IMR-90 (cell line): ENCODE data around the gene CCDC17. TPM values are rescaled to one million over a fixed set of nuclear protein-coding genes. Genes with fewer than 3 reads are reported as not detected.

Source experiments
- ATAC-seq: fragments of 200-7000 bp; cut with Tn5 transposase; 2 replicates; pipeline ENCODE4 v1.9.1; 2020; ENCODE audit warnings: low read depth, mild to moderate bottlenecking, moderate library complexity
- BruUV-seq: library from RNA; stranded (reverse); fragments of 400-500 nt; replicated peaks from 2 replicates; lab custom pipeline; 2021; lab: Mats Ljungman, UMichigan
- CTCF ChIA-PET: fragments of 300-600 bp; formaldehyde crosslinking; extraction: SDS; loops from one replicate; lab custom pipeline; 2021; ENCODE audit warnings: antibody characterized with exemption; lab: Yijun Ruan, JAX
- POLR2A ChIA-PET: fragments of 300-600 bp; sonication (Branson Sonifier 250); formaldehyde crosslinking; loops from one replicate; lab custom pipeline; 2022; ENCODE audit warnings: antibody characterized with exemption; ENCODE audit not compliant: unreplicated experiment; lab: Charles Lee
- DNase-seq: peaks from one replicate; pipeline ENCODE4 v3.0.0; 2013
- H2AFZ ChIP-seq: replicated peaks from 2 replicates; pipeline ENCODE3; 2013; ENCODE audit warnings: low read length, mild to moderate bottlenecking; ENCODE audit not compliant: poor library complexity
- H2AK5ac ChIP-seq: 2 replicates; pipeline ENCODE4 v1.6.1; 2013; ENCODE audit warnings: low read depth, low read length, inconsistent platforms
- H2AK9ac ChIP-seq: replicated peaks from 2 replicates; pipeline ENCODE3; 2013; ENCODE audit warnings: mild to moderate bottlenecking, low read depth, low read length, moderate library complexity; ENCODE audit not compliant: poor library complexity
- H2BK120ac ChIP-seq: 2 replicates; pipeline ENCODE4 v1.6.1; 2013; ENCODE audit warnings: low read depth, low read length, inconsistent platforms
- H2BK15ac ChIP-seq: 3 replicates; pipeline ENCODE4 v1.6.1; 2013; ENCODE audit warnings: low read depth, low read length, inconsistent platforms
- H2BK20ac ChIP-seq: 2 replicates; pipeline ENCODE4 v1.6.1; 2013; ENCODE audit warnings: low read depth, mild to moderate bottlenecking, inconsistent platforms, low read length, moderate library complexity
- H2BK5ac ChIP-seq: 2 replicates; pipeline ENCODE4 v1.6.1; 2013; ENCODE audit warnings: mild to moderate bottlenecking, low read depth, low read length, inconsistent platforms; ENCODE audit not compliant: poor library complexity, severe bottlenecking
- H3K14ac ChIP-seq: replicated peaks from 2 replicates; pipeline ENCODE4 v1.6.1; 2013; ENCODE audit warnings: low read depth, low read length, inconsistent platforms
- H3K18ac ChIP-seq: 2 replicates; pipeline ENCODE4 v1.6.1; 2013; ENCODE audit warnings: low read depth, low read length, control low read depth
- H3K23ac ChIP-seq: 2 replicates; pipeline ENCODE4 v1.6.1; 2013; ENCODE audit warnings: low read depth, low read length, inconsistent platforms
- H3K27ac ChIP-seq: 2 replicates; pipeline ENCODE4 v1.5.1; 2013; ENCODE audit warnings: mild to moderate bottlenecking, control low read depth, low read length; ENCODE audit not compliant: insufficient read depth
- H3K27me3 ChIP-seq: 2 replicates; pipeline ENCODE4 v1.6.1; 2013; ENCODE audit warnings: low read length; ENCODE audit not compliant: control insufficient read depth, insufficient read depth
- H3K36me3 ChIP-seq: 2 replicates; pipeline ENCODE4 v1.6.1; 2013; ENCODE audit warnings: low read length, mixed read lengths; ENCODE audit not compliant: control insufficient read depth, insufficient read depth
- H3K4ac ChIP-seq: 2 replicates; pipeline ENCODE4 v1.6.1; 2013; ENCODE audit warnings: low read depth, low read length, inconsistent platforms
- H3K4me1 ChIP-seq: 2 replicates; pipeline ENCODE4 v1.6.1; 2013; ENCODE audit warnings: low read length, mixed read lengths; ENCODE audit not compliant: control insufficient read depth, insufficient read depth
- H3K4me2 ChIP-seq: 2 replicates; pipeline ENCODE4 v1.6.1; 2013; ENCODE audit warnings: low read depth, mild to moderate bottlenecking, control low read depth, low read length, moderate library complexity
- H3K4me3 ChIP-seq: 2 replicates; pipeline ENCODE4 v1.5.1; 2013; ENCODE audit warnings: low read depth, mild to moderate bottlenecking, control low read depth, low read length, moderate library complexity; ENCODE audit not compliant: insufficient read depth
- H3K56ac ChIP-seq: 2 replicates; pipeline ENCODE4 v1.6.1; 2013; ENCODE audit warnings: low read length, inconsistent platforms; ENCODE audit not compliant: insufficient read depth; ENCODE audit errors: extremely low read depth
- H3K79me1 ChIP-seq, 2 experiments: 2 replicates each; pipeline ENCODE4 v1.6.1; 2013; ENCODE audit warnings: low read length in 2 of 2, inconsistent platforms in 1 of 2, low read depth in 1 of 2
- H3K9ac ChIP-seq: 2 replicates; pipeline ENCODE4 v1.6.1; 2013; ENCODE audit warnings: low read depth, low read length, control low read depth
- H3K9me1 ChIP-seq: 2 replicates; pipeline ENCODE4 v1.6.1; 2013; ENCODE audit warnings: low read length, inconsistent platforms; ENCODE audit not compliant: insufficient read depth
- H3K9me3 ChIP-seq: 2 replicates; pipeline ENCODE4 v1.6.1; 2013; ENCODE audit warnings: low read length; ENCODE audit not compliant: control insufficient read depth, insufficient read depth
- H4K20me1 ChIP-seq: 2 replicates; pipeline ENCODE4 v1.6.1; 2013; ENCODE audit warnings: low read length, inconsistent platforms; ENCODE audit not compliant: insufficient read depth
- H4K5ac ChIP-seq: 2 replicates; pipeline ENCODE4 v1.6.1; 2013; ENCODE audit warnings: mild to moderate bottlenecking, low read depth, low read length, control low read depth
- H4K8ac ChIP-seq, 2 experiments: 2 replicates each; pipeline ENCODE4 v1.6.1; 2013; ENCODE audit warnings: low read depth in 2 of 2, low read length in 2 of 2, control low read depth in 1 of 2, inconsistent platforms in 1 of 2
- H4K91ac ChIP-seq: 2 replicates; pipeline ENCODE4 v1.6.1; 2013; ENCODE audit warnings: low read depth, low read length, inconsistent platforms; ENCODE audit not compliant: insufficient read depth
- BHLHE40 ChIP-seq: fragments of 150-350 bp; IDR thresholded peaks from 2 replicates; pipeline ENCODE4 v1.6.1; 2016; ENCODE audit warnings: mild to moderate bottlenecking, low read depth, low read length
- CEBPB ChIP-seq: IDR thresholded peaks from 2 replicates; pipeline ENCODE4 v1.6.1; 2012; ENCODE audit warnings: low read depth, low read length, improper control_type of control experiment
- CHD1 ChIP-seq: IDR thresholded peaks from 2 replicates; pipeline ENCODE4 v1.6.1; 2012; ENCODE audit warnings: low read depth, low read length, improper control_type of control experiment
- CTCF ChIP-seq: conservative IDR thresholded peaks from 2 replicates; pipeline ENCODE4 v1.5.1; 2012; ENCODE audit warnings: mild to moderate bottlenecking, low read depth, low read length, improper control_type of control experiment
- ELK1 ChIP-seq: fragments of 150-350 bp; IDR thresholded peaks from 2 replicates; pipeline ENCODE4 v1.6.1; 2016; ENCODE audit warnings: low read depth, mild to moderate bottlenecking, low read length, moderate library complexity, borderline replicate concordance
- FOS ChIP-seq: fragments of 150-350 bp; IDR thresholded peaks from 2 replicates; pipeline ENCODE4 v1.6.1; 2016; ENCODE audit warnings: low read depth, low read length
- MAFK ChIP-seq: IDR thresholded peaks from 2 replicates; pipeline ENCODE4 v1.6.1; 2012; ENCODE audit warnings: low read depth, low read length, improper control_type of control experiment
- MAZ ChIP-seq: IDR thresholded peaks from 2 replicates; pipeline ENCODE4 v1.6.1; 2012; ENCODE audit warnings: low read depth, mild to moderate bottlenecking, low read length, improper control_type of control experiment, moderate library complexity, borderline replicate concordance
- MXI1 ChIP-seq: IDR thresholded peaks from 2 replicates; pipeline ENCODE4 v1.6.1; 2012; ENCODE audit warnings: low read depth, mild to moderate bottlenecking, low read length, moderate library complexity, borderline replicate concordance
- NFE2L2 ChIP-seq: fragments of 150-350 bp; IDR thresholded peaks from 2 replicates; pipeline ENCODE4 v1.6.1; 2016; ENCODE audit warnings: low read depth, mild to moderate bottlenecking, low read length
- POLR2A ChIP-seq: IDR thresholded peaks from 2 replicates; pipeline ENCODE4 v1.6.1; 2012; ENCODE audit warnings: mild to moderate bottlenecking, low read depth, low read length
- RAD21 ChIP-seq: IDR thresholded peaks from 2 replicates; pipeline ENCODE4 v1.6.1; 2012; ENCODE audit warnings: low read length, improper control_type of control experiment
- RCOR1 ChIP-seq: IDR thresholded peaks from 2 replicates; pipeline ENCODE4 v1.6.1; 2012; ENCODE audit warnings: mild to moderate bottlenecking, low read length, improper control_type of control experiment; ENCODE audit not compliant: insufficient replicate concordance
- RFX5 ChIP-seq: IDR thresholded peaks from 2 replicates; pipeline ENCODE4 v1.8.0; 2012; ENCODE audit warnings: low read depth, mild to moderate bottlenecking, low read length, moderate library complexity
- SMC3 ChIP-seq: fragments of 150-350 bp; IDR thresholded peaks from 2 replicates; pipeline ENCODE4 v1.6.1; 2016; ENCODE audit warnings: low read depth, mild to moderate bottlenecking, antibody characterized with exemption, low read length, moderate library complexity
- USF2 ChIP-seq: fragments of 150-350 bp; IDR thresholded peaks from 2 replicates; pipeline ENCODE4 v1.6.1; 2017; ENCODE audit warnings: mild to moderate bottlenecking, antibody characterized with exemption, low read length, low read depth
- WGBS, 2 experiments: methylation state at CpG; one replicate each; pipeline versions ENCODE4 v1.1.5 to v1.1.7; 2013; ENCODE audit warnings: missing lambda C conversion rate in 2 of 2; ENCODE audit not compliant: insufficient read length in 1 of 2; ENCODE audit errors: extremely low coverage in 2 of 2; 5-methylcytosine and 5-hydroxymethylcytosine counted together
- dilution Hi-C: fragments of 300-500 bp; cut with HindIII; formaldehyde crosslinking; loops from one replicate; pipeline ENCODE4 v1.14.3; 2018; ENCODE audit warnings: low sequenced_read_pairs; ENCODE audit not compliant: unreplicated experiment
- in situ Hi-C: fragments of 300-500 bp; cut with MboI; formaldehyde crosslinking; loops from 3 replicates; pipeline ENCODE4 v1.14.3; 2019; ENCODE audit warnings: low sequenced_read_pairs, inconsistent platforms, mixed read lengths
- intact Hi-C: fragments of 100-400 bp; cut with micrococcal nuclease; formaldehyde crosslinking; loops from 2 replicates; pipeline ENCODE4 v1.10.0; 2022
- polyA plus RNA-seq, 3 experiments: library from polyadenylated mRNA; depleted of rRNA; stranded (reverse); fragments of >200 nt; gene quantifications; 2 replicates each; pipeline ENCODE4 v1.2.3, GENCODE V29; 2012; ENCODE audit warnings: low replicate concordance in 1 of 3
- total RNA-seq: library from RNA; depleted of rRNA; stranded (reverse); fragments of >200 nt; gene quantifications from 2 replicates; pipeline ENCODE4 v1.2.3, GENCODE V29; 2012

CCDC17 gene
- total and polyA plus RNA-seq, 2 of the 4 experiments (the other 2 are of a cell fraction) = 0.18 to 0.26 TPM

- DNase-seq (peak; percentile 67), ATAC-seq (peak; percentile 82)
- Histone ChIP-seq H4K5ac (no peak overlapping the region), H2BK120ac (peak overlapping the region; percentile 63; the same call in 1 of the 2 replicates), H4K8ac (no peak overlapping the region; a peak in 1 of 4 replicates), H3K4ac (0 out of 2 replicates have a peak overlapping the region, but pooled peaks have one; percentile 70), H2AK5ac (peak overlapping the region; percentile 38; the same call in 1 of the 2 replicates), H2BK5ac (peak overlapping the region; percentile 21), H3K4me2 (peak overlapping the region; percentile 65), H2BK15ac (no peak overlapping the region; the same call in 2 of the 3 replicates), H3K14ac (peak overlapping the region; percentile 67), H3K79me1 (peaks cover 11 to 74% of the 10 kb centered on the region in 2 experiments), H3K4me1 (peaks cover 6% of the 10 kb centered on the region), H2AFZ (no peak overlapping the region), H3K9me3 (no peaks in the 10 kb centered on the region), H4K20me1 (peaks cover 86% of the 10 kb centered on the region), H3K9ac (peak overlapping the region; percentile 2; the same call in 1 of the 2 replicates), H3K4me3 (no peak overlapping the region), H2AK9ac (no peak overlapping the region), H3K27me3 (no peaks in the 10 kb centered on the region), H3K27ac (peak overlapping the region; percentile 57; the same call in 1 of the 2 replicates), H3K23ac (peak overlapping the region; percentile 76), H4K91ac (no peak overlapping the region; the same call in 1 of the 2 replicates), H3K18ac (0 out of 2 replicates have a peak overlapping the region, but pooled peaks have one; percentile 13), H2BK20ac (0 out of 2 replicates have a peak overlapping the region, but pooled peaks have one; percentile 76), H3K36me3 (peaks cover under 1% of the 10 kb centered on the region), H3K56ac (no peak overlapping the region), H3K9me1 (peaks cover 18% of the 10 kb centered on the region)
- ChIA-PET POLR2A (interaction anchor here (0.5 to 1.5 kb wide), 2 partner anchors 17 to 983 kb away, joined by 7 to 9 read pairs; partner anchors contain the start of gene GPBP1L1), CTCF (interaction anchor here (0.8 kb wide), 1 partner anchor 20 kb away, joined by 4 read pairs; no protein-coding TSS in a partner anchor)
- WGBS, 2 experiments = no CpG with 5 or more reads among the region's 1 CpG
- TF ChIP-seq RAD21 = no peak
- no peak for TF ChIP-seq NFE2L2
- no peak for TF ChIP-seq CTCF
- TF ChIP-seq MXI1 = no peak
- no peak for TF ChIP-seq FOS
- no peak for TF ChIP-seq CHD1
- TF ChIP-seq SMC3 = no peak
- no peak for TF ChIP-seq ELK1
- no peak for TF ChIP-seq MAFK
- no peak for TF ChIP-seq BHLHE40
- no peak for TF ChIP-seq CEBPB
- TF ChIP-seq USF2 = no peak
- no peak for TF ChIP-seq POLR2A
- TF ChIP-seq RCOR1 = no peak
- no peak for TF ChIP-seq MAZ
- TF ChIP-seq RFX5 = no peak
- BruUV-seq = no TSS peak
- intact Hi-C loops = no loop called here
- in situ Hi-C loops = no loop called here
- dilution Hi-C loops = no loop called here
Observed at GRCh38 chr1:45669379-45669778, 45.5 kb upstream of the CCDC17 start.
